ENCODE results near the gene ZNF146.

DNA sequence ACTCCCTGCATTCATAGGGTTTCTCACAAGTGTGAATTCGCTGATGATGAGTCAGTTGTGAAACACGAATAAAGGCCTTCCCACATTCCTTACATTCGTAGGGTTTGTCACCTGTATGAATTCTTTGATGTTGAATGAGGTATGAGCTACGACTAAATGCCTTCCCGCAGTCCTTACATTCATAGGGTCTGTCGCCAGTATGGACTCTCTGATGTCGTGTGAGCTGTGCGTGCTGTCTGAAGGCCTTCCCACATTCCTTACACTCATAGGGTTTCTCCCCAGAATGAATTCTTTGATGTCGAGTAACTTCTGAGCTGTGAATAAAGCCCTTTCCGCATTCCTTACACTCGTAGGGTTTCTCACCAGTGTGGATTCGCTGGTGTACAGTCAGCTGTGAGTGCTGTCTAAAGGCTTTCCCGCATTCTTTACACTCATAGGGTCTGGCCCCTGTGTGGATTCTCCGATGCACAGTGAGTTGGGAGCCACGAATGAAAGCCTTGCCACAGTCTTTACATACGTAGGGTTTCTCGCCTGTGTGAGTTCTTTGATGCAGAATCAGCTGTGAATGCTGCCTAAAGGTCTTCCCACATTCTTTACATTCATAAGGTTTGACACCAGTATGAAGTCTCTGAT lies 32.2 kb upstream of the ZNF146 start:
- TF ChIP-seq, protein P1, sequence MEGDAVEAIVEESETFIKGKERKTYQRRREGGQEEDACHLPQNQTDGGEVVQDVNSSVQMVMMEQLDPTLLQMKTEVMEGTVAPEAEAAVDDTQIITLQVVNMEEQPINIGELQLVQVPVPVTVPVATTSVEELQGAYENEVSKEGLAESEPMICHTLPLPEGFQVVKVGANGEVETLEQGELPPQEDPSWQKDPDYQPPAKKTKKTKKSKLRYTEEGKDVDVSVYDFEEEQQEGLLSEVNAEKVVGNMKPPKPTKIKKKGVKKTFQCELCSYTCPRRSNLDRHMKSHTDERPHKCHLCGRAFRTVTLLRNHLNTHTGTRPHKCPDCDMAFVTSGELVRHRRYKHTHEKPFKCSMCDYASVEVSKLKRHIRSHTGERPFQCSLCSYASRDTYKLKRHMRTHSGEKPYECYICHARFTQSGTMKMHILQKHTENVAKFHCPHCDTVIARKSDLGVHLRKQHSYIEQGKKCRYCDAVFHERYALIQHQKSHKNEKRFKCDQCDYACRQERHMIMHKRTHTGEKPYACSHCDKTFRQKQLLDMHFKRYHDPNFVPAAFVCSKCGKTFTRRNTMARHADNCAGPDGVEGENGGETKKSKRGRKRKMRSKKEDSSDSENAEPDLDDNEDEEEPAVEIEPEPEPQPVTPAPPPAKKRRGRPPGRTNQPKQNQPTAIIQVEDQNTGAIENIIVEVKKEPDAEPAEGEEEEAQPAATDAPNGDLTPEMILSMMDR (IDR thresholded peaks at IDR 0.05) = no peak
- TF ChIP-seq POLR2A (IDR thresholded peaks at IDR 0.05) = no peak

Measured in right lobe of liver (tissue), 4 donors.